H1 (cell line): Measurements from ENCODE around the gene ANXA2. TPM values are rescaled to one million over a fixed set of nuclear protein-coding genes. Genes with fewer than 3 reads are reported as not detected.

Source experiments
- CTCF ChIA-PET: fragments of 300-600 bp; sonication (Branson Sonifier 250); formaldehyde crosslinking; loops from one replicate; lab custom pipeline; 2021; ENCODE audit not compliant: partially characterized antibody; lab: Charles Lee
- POLR2A ChIA-PET: fragments of 300-600 bp; sonication (Branson Sonifier 250); formaldehyde crosslinking; loops from one replicate; lab custom pipeline; 2021; ENCODE audit warnings: inconsistent platforms; ENCODE audit not compliant: partially characterized antibody; lab: Charles Lee
- DNase-seq, 2 experiments: peaks; one replicate each; pipeline versions ENCODE4 v3.0.0 to v3.0.0-alpha.2; 2010 to 2022; ENCODE audit warnings: low spot score in 2 of 2, low read depth in 1 of 2, mixed read lengths in 1 of 2
- FAIRE-seq: peaks from 2 replicates; lab custom pipeline; 2011; peaks lifted over from hg19 to GRCh38; lab: Jason Lieb, UNC
- H2AFZ ChIP-seq: 2 replicates; pipeline ENCODE4 v1.8.1; 2012; ENCODE audit warnings: low read length, inconsistent platforms
- H2AK5ac ChIP-seq: 2 replicates; pipeline ENCODE4 v1.6.1; 2013; ENCODE audit warnings: low read depth, low read length
- H2BK120ac ChIP-seq: replicated peaks from 2 replicates; pipeline ENCODE3; 2013; ENCODE audit warnings: low read depth, low read length, inconsistent platforms
- H2BK12ac ChIP-seq: 2 replicates; pipeline ENCODE4 v1.6.1; 2013; ENCODE audit warnings: low read depth, low read length
- H2BK15ac ChIP-seq: 2 replicates; pipeline ENCODE4 v1.6.1; 2013; ENCODE audit warnings: low read length
- H2BK20ac ChIP-seq: 2 replicates; pipeline ENCODE4 v1.6.1; 2013; ENCODE audit warnings: low read length
- H2BK5ac ChIP-seq: 2 replicates; pipeline ENCODE4 v1.6.1; 2013; ENCODE audit warnings: low read depth, low read length
- H3K14ac ChIP-seq: 2 replicates; pipeline ENCODE4 v1.6.1; 2013; ENCODE audit warnings: inconsistent platforms; ENCODE audit not compliant: insufficient read length
- H3K18ac ChIP-seq: 2 replicates; pipeline ENCODE4 v1.6.1; 2013; ENCODE audit warnings: low read length; ENCODE audit errors: extremely low read depth
- H3K23ac ChIP-seq: 2 replicates; pipeline ENCODE4 v1.6.1; 2013; ENCODE audit warnings: inconsistent platforms; ENCODE audit not compliant: insufficient read length
- H3K23me2 ChIP-seq: 2 replicates; pipeline ENCODE4 v1.6.1; 2013; ENCODE audit warnings: low read depth, low read length
- H3K27ac ChIP-seq: 2 replicates; pipeline ENCODE4 v1.6.1; 2011; ENCODE audit warnings: low read depth, low read length, inconsistent platforms
- H3K27me3 ChIP-seq, 4 experiments: replicated peaks in 1 of 4; 1 replicate in 1 of 4; 2 replicates in 3 of 4; pipeline versions ENCODE4 v1.6.1 to v1.8.1; 2011 to 2013; ENCODE audit warnings: low read length in 3 of 4, mild to moderate bottlenecking in 3 of 4, inconsistent platforms in 2 of 4, mixed read lengths in 2 of 4, moderate library complexity in 1 of 4; ENCODE audit not compliant: control insufficient read depth in 3 of 4, insufficient read depth in 3 of 4; ENCODE audit errors: extremely low read depth in 1 of 4
- H3K36me3 ChIP-seq, 4 experiments: 2 replicates each; pipeline versions ENCODE4 v1.6.1 to v1.8.1; 2011 to 2013; ENCODE audit warnings: mild to moderate bottlenecking in 4 of 4, low read length in 3 of 4, moderate library complexity in 2 of 4, control low read depth in 1 of 4, inconsistent platforms in 1 of 4; ENCODE audit not compliant: insufficient read depth in 4 of 4, control insufficient read depth in 2 of 4
- H3K4ac ChIP-seq: replicated peaks from 2 replicates; pipeline ENCODE3; 2013; ENCODE audit warnings: low read length, low read depth, mixed read lengths, inconsistent platforms; ENCODE audit not compliant: insufficient read length
- H3K4me1 ChIP-seq, 4 experiments: replicated peaks in 1 of 4; 1 replicate in 1 of 4; 2 replicates in 3 of 4; pipeline versions ENCODE4 v1.6.1 to v1.8.1; 2011 to 2013; ENCODE audit warnings: low read length in 3 of 4, inconsistent platforms in 2 of 4, mixed read lengths in 1 of 4; ENCODE audit not compliant: insufficient read depth in 4 of 4, control insufficient read depth in 3 of 4
- H3K4me2 ChIP-seq, 2 experiments: 2 replicates each; pipeline versions ENCODE4 v1.6.1 to v1.8.1; 2011 to 2013; ENCODE audit warnings: low read depth in 2 of 2, low read length in 2 of 2, control low read depth in 1 of 2, inconsistent platforms in 1 of 2, mild to moderate bottlenecking in 1 of 2; ENCODE audit not compliant: insufficient read depth in 1 of 2
- H3K4me3 ChIP-seq, 4 experiments: fragments of 200-600, 300-600 bp in 1 of 4; sonication (generic), shearing (Covaris generic), sonication (Bioruptor Twin) in 1 of 4; 2 replicates each; pipeline versions ENCODE4 v1.5.1 to v1.8.1; 2011 to 2016; ENCODE audit warnings: low read length in 4 of 4, low read depth in 3 of 4, control low read depth in 2 of 4, inconsistent platforms in 2 of 4, mild to moderate bottlenecking in 2 of 4, mixed read lengths in 1 of 4, moderate library complexity in 1 of 4; ENCODE audit not compliant: insufficient read depth in 2 of 4; ENCODE audit errors: extremely low read depth in 1 of 4
- H3K56ac ChIP-seq: replicated peaks from 2 replicates; pipeline ENCODE3; 2013; ENCODE audit warnings: low read depth, mild to moderate bottlenecking, mixed read lengths, low read length, inconsistent platforms; ENCODE audit not compliant: insufficient read length
- H3K79me1 ChIP-seq: 2 replicates; pipeline ENCODE4 v1.6.1; 2013; ENCODE audit warnings: low read depth, low read length, control low read depth
- H3K79me2 ChIP-seq, 2 experiments: 2 replicates each; pipeline versions ENCODE4 v1.6.1 to v1.8.1; 2012 to 2013; ENCODE audit warnings: low read length in 2 of 2, mild to moderate bottlenecking in 2 of 2, inconsistent platforms in 1 of 2; ENCODE audit not compliant: insufficient read depth in 2 of 2, control insufficient read depth in 1 of 2
- H3K9ac ChIP-seq, 4 experiments: replicated peaks in 1 of 4; 1 replicate in 1 of 4; 2 replicates in 3 of 4; pipeline versions ENCODE4 v1.6.1 to v1.8.1; 2011 to 2013; ENCODE audit warnings: low read depth in 3 of 4, low read length in 3 of 4, control low read depth in 2 of 4, mild to moderate bottlenecking in 2 of 4, moderate library complexity in 2 of 4, inconsistent platforms in 1 of 4; ENCODE audit errors: extremely low read depth in 1 of 4
- H3K9me3 ChIP-seq, 2 experiments: 2 replicates each; pipeline versions ENCODE4 v1.6.1 to v1.8.1; 2012 to 2013; ENCODE audit warnings: mild to moderate bottlenecking in 2 of 2, moderate library complexity in 2 of 2, control low read depth in 1 of 2, inconsistent platforms in 1 of 2, low read depth in 1 of 2, low read length in 1 of 2, mixed read lengths in 1 of 2; ENCODE audit not compliant: insufficient read depth in 2 of 2
- H4K20me1 ChIP-seq, 2 experiments: replicated peaks in 1 of 2; 2 replicates each; pipeline versions ENCODE3 to v1.8.1; 2011 to 2013; ENCODE audit warnings: inconsistent platforms in 2 of 2, low read length in 2 of 2, mild to moderate bottlenecking in 1 of 2; ENCODE audit not compliant: insufficient read depth in 2 of 2, control insufficient read depth in 1 of 2
- H4K5ac ChIP-seq: 2 replicates; pipeline ENCODE4 v1.6.1; 2013; ENCODE audit warnings: low read length, low read depth, mixed read lengths, inconsistent platforms; ENCODE audit not compliant: insufficient read length
- H4K8ac ChIP-seq: 2 replicates; pipeline ENCODE4 v1.8.0; 2013; ENCODE audit warnings: mild to moderate bottlenecking, moderate library complexity, low read length, inconsistent platforms; ENCODE audit not compliant: insufficient read depth; ENCODE audit errors: extremely low read depth
- H4K91ac ChIP-seq: replicated peaks from 2 replicates; pipeline ENCODE3; 2013; ENCODE audit warnings: low read length, mixed read lengths, inconsistent platforms; ENCODE audit not compliant: insufficient read length
- CBX8 ChIP-seq: fragments of 300-800, 300-1000 bp; sonication (generic); IDR thresholded peaks from 2 replicates; pipeline ENCODE4 v1.7.1; 2016; ENCODE audit warnings: low read depth, low read length, borderline replicate concordance
- CREB1 ChIP-seq: IDR thresholded peaks from 2 replicates; pipeline ENCODE4 v1.6.1; 2012; ENCODE audit warnings: inconsistent platforms
- WGBS, 2 experiments: shearing (Covaris generic) in 1 of 2; methylation state at CpG; one replicate each; pipeline versions ENCODE4 v1.1.6 to v1.1.7; 2013 to 2015; ENCODE audit warnings: low lambda C conversion rate in 2 of 2, mixed read lengths in 2 of 2, inconsistent platforms in 1 of 2, low coverage in 1 of 2, missing lambda C conversion rate in 1 of 2; ENCODE audit not compliant: insufficient replicate concordance in 2 of 2, insufficient coverage in 1 of 2, insufficient read length in 1 of 2; ENCODE audit errors: extremely low coverage in 1 of 2, missing lambda C conversion rate in 1 of 2; 5-methylcytosine and 5-hydroxymethylcytosine counted together
- polyA plus RNA-seq, 7 experiments: library from polyadenylated mRNA; depleted of rRNA in 3 of 7; stranded (reverse) in 5 of 7; unstranded in 2 of 7; fragments of >200 nt in 5 of 7; fragments of 200-250 nt in 2 of 7; gene quantifications; 1 replicate in 5 of 7; 2 replicates in 1 of 7; 4 replicates in 1 of 7; pipeline versions ENCODE4 v1.2.1 to v1.2.3, GENCODE V29; 2011 to 2013; ENCODE audit warnings: missing spikeins in 2 of 7, mixed read lengths in 2 of 7
- total RNA-seq: library from RNA; stranded (reverse); fragmentation: NEBNext Ultra II Directional; extraction: Animal tissue kit (Norgen Biotek cat#: 25700); gene quantifications from 2 replicates; pipeline ENCODE4 v1.2.1, GENCODE V29; 2021
- TF ChIP-seq, protein P1 (sequence below): IDR thresholded peaks from 2 replicates; pipeline ENCODE4 v1.6.1; 2011; ENCODE audit warnings: low read depth, mild to moderate bottlenecking, low read length; ENCODE audit not compliant: insufficient read depth
- TF ChIP-seq, protein P2 (sequence below): IDR thresholded peaks from 2 replicates; pipeline ENCODE4 v1.6.1; 2011; ENCODE audit warnings: low read length, improper control_type of control experiment

ANXA2 gene
- total and polyA plus RNA-seq, 2 of the 8 experiments (the other 6 are each of a cell fraction or from before 2014, with no cell fraction given): 178 to 217 TPM

DNA sequence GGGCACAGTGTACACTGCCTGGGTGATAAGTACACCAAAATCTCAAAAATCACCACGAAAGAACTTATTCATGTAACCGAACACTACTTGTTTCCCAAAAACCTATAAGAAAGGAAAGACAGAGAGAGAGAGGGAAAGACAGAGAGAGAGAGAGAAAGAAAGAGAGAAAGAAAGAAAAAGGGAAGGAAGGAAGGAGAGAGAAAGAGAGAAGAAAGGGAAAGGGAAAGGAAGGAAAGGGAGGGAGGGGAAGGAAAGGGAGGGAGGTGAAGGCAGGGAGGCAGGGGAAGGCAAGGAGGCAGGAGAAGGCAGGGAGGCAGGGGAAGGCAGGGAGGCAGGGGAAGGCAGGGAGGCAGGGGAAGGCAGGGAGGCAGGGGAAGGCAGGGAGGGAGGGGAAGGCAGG lies 48.2 kb downstream of the ANXA2 start:
- no peak overlapping the region for H4K91ac ChIP-seq
- H3K27ac ChIP-seq: no peak overlapping the region
- peaks cover 0 to 3% of the 10 kb centered on the region in 2 experiments for H4K20me1 ChIP-seq
- H3K23me2 ChIP-seq: no peaks in the 10 kb centered on the region
- H3K4me2 ChIP-seq: no peak overlapping the region
- H4K5ac ChIP-seq: no peak overlapping the region
- H2BK5ac ChIP-seq: no peak overlapping the region
- no peak overlapping the region for H3K9ac ChIP-seq
- no peak overlapping the region for H3K18ac ChIP-seq
- no peak overlapping the region for H3K14ac ChIP-seq
- DNase-seq: no peak
- H3K4ac ChIP-seq: no peak overlapping the region
- no peak overlapping the region for H2BK120ac ChIP-seq
- POLR2A ChIA-PET: no interaction called here
- H3K79me2 ChIP-seq: no peaks in the 10 kb centered on the region
- TF ChIP-seq CREB1 (no peak), CBX8 (no peak)
- TF ChIP-seq, protein P1, sequence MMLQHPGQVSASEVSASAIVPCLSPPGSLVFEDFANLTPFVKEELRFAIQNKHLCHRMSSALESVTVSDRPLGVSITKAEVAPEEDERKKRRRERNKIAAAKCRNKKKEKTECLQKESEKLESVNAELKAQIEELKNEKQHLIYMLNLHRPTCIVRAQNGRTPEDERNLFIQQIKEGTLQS: no peak
- TF ChIP-seq, protein P2, sequence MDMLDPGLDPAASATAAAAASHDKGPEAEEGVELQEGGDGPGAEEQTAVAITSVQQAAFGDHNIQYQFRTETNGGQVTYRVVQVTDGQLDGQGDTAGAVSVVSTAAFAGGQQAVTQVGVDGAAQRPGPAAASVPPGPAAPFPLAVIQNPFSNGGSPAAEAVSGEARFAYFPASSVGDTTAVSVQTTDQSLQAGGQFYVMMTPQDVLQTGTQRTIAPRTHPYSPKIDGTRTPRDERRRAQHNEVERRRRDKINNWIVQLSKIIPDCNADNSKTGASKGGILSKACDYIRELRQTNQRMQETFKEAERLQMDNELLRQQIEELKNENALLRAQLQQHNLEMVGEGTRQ: no peak
- TF ChIP-seq, all 59 proteins: peak for 0
- no peak overlapping the region for H4K8ac ChIP-seq
- CTCF ChIA-PET: no interaction called here
- H2BK15ac ChIP-seq: no peak overlapping the region
- no peak overlapping the region for H3K23ac ChIP-seq
- H2AK5ac ChIP-seq: no peak overlapping the region
- 87% methylated on average over 2 of the region's 2 CpGs; no CpG with 5 or more reads in 1 of the 2 experiments for WGBS, 2 experiments
- no peaks in the 10 kb centered on the region for H3K27me3 ChIP-seq
- FAIRE-seq: no peak
- H3K9me3 ChIP-seq: no peaks in the 10 kb centered on the region
- H3K56ac ChIP-seq: no peak overlapping the region
- no peak overlapping the region for H2AFZ ChIP-seq
- no peak overlapping the region for H3K4me3 ChIP-seq
- peaks cover 0 to 3% (median 0%) of the 10 kb centered on the region in 4 experiments; a peak in 1 of 7 replicates for H3K4me1 ChIP-seq
- no peak overlapping the region for H2BK20ac ChIP-seq
- H3K79me1 ChIP-seq: no peaks in the 10 kb centered on the region
- H3K36me3 ChIP-seq: peaks cover 2 to 55% (median 23%) of the 10 kb centered on the region in 4 experiments; a peak in 7 of 8 replicates
- no peak overlapping the region for H2BK12ac ChIP-seq
